HG02678 (cell line): ENCODE data around the gene LYRM9.
"Not testable (repeated sequence)": the region's sequence is repeated elsewhere in the genome, so short reads cannot be mapped to it uniquely, and the experiment has no call there.

Experiments
- ATAC-seq: cut with Tn5 transposase; IDR thresholded peaks from one replicate; pipeline ENCODE4 v1.9.1; 2021; ENCODE audit warnings: mild to moderate bottlenecking, moderate library complexity; ENCODE audit not compliant: unreplicated experiment

Gene LYRM9

GRCh38 chr17:27845264-27846041 is 47.7 kb downstream of the LYRM9 start:
- no peak for ATAC-seq

GRCh38 chr17:27840688-27841087 is 52.5 kb downstream of the LYRM9 start:
- no peak for ATAC-seq

- not testable (repeated sequence) for ATAC-seq
Observed at GRCh38 chr17:27840406-27840678, 52.8 kb downstream of the LYRM9 start.

GRCh38 chr17:27839571-27840405 is 53.4 kb downstream of the LYRM9 start:
- ATAC-seq, result not testable (repeated sequence)

GRCh38 chr17:27838607-27839006 is 54.6 kb downstream of the LYRM9 start:
- not testable (repeated sequence) for ATAC-seq

GRCh38 chr17:27837769-27838168 is 55.4 kb downstream of the LYRM9 start:
- ATAC-seq, result not testable (repeated sequence)

- no peak for ATAC-seq
Observed at GRCh38 chr17:27836651-27837050, 56.5 kb downstream of the LYRM9 start.

- ATAC-seq, result no peak
Observed at GRCh38 chr17:27834571-27834970, 58.6 kb downstream of the LYRM9 start.

- ATAC-seq, result no peak
Observed at GRCh38 chr17:27832831-27833230, 60.3 kb downstream of the LYRM9 start.

GRCh38 chr17:27829888-27830287 is 63.3 kb downstream of the LYRM9 start:
- not testable (repeated sequence) for ATAC-seq

GRCh38 chr17:27829143-27829711 is 63.9 kb downstream of the LYRM9 start:
- ATAC-seq, result not testable (repeated sequence)
